ELR (cell line): ENCODE measurements around the gene SPRED3.

Experiments used
- DNase-seq: peaks from one replicate; pipeline ENCODE4 v3.0.0-alpha.2; 2015; ENCODE audit warnings: low read depth

The SPRED3 gene

DNA sequence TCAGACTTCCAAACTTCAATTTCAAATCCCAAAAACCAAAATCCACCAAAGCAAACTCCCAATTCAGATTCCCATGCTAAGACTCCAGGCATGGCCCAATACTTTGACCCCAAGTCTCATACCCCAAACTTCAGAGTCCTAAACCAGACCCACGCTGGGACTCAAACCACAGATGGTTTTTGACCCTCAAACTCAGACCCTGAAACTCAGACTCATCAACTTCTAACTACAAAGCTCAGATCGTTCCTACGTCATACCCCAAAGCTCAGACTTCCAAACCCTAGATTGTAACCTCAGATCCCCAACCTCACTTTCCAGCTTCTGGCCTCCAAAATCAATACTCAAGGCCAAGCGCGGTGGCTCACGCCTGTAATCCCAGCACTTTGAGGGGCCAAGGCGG, 56.9 kb downstream of the SPRED3 start:
- DNase-seq = no peak

DNA sequence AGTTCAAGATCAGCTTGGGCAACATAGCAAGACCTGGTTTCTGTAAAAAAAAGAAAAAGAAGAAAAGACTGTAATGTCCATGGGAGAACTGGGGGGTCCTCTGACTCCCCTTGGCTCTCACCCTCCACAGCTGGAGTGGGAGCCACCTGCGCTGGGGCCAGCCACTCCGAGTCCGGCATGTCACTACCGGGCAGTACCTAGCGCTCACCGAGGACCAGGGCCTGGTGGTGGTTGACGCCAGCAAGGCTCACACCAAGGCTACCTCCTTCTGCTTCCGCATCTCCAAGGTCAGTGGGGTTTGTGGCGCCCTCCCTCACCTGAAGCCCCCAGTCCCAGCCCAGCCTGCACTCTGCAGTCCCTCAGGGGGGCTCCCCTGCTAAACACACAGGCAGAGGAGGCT, 59.7 kb downstream of the SPRED3 start:
- DNase-seq = no peak
